ENCODE results near the gene USP30. TPM values are rescaled to one million over a fixed set of nuclear protein-coding genes. Genes with fewer than 3 reads are reported as not detected.

Gene USP30
- total and polyA plus RNA-seq, 9 of the 15 experiments (the other 6 are each of a cell fraction or from before 2014, with no cell fraction given), result 1.4 to 15.2 (median 7.0) TPM

DNA sequence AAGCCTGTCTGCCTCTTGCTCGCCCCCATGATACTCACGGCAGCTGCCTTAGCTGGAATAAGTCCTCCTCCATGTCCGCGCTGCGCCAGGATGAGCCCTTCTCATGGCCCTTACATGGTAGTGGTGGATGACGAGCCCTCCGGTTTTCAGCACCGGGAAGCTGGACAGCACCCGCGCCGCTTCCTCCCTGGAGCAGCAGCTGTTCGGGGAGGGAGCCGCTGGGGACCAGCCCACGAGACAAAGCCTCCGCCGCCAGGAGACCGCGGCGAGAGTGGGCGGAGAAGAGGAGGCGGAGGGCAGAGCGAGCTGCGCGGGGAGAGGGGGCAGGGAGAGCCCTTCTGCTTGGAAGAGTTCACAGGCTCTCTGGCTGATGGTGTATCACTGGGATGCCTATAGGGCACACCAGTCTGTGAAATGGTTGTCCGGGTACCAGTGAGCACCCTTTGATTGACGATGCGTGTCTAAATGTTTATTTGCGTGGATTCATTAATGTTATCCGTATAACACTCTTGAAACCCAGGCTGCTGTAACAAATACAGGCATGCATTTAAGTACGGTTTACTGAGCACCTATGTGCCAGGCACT is 31.5 kb upstream of the USP30 start, which contains the start of gene SVOP (continued):
- TF ChIP-seq TEAD4 (IDR thresholded peaks at IDR 0.05; ENCODE audit: low read length) (no peak), TEAD4 (CRISPR knock-in tag; IDR thresholded peaks at IDR 0.05; ENCODE audit: borderline replicate concordance) (no peak), RBM22 (IDR thresholded peaks at IDR 0.05; ENCODE audit: low read depth, low read length, poor library complexity, severe bottlenecking) (no peak), CBX2 (IDR thresholded peaks at IDR 0.05; ENCODE audit: insufficient read depth, low read length, poor library complexity, severe bottlenecking) (no peak), STAG1 (CRISPR knock-in tag; IDR thresholded peaks at IDR 0.05; ENCODE audit: borderline replicate concordance) (peak; percentile 10; the same call in 1 of the 2 replicates), ZNF583 (CRISPR knock-in tag; IDR thresholded peaks at IDR 0.05) (no peak)
- TF ChIP-seq, protein P1, sequence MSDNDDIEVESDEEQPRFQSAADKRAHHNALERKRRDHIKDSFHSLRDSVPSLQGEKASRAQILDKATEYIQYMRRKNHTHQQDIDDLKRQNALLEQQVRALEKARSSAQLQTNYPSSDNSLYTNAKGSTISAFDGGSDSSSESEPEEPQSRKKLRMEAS (CRISPR knock-in tag; IDR thresholded peaks at IDR 0.05), result peak; percentile 49; the same call in 1 of the 2 replicates
- TF ChIP-seq, protein P2, sequence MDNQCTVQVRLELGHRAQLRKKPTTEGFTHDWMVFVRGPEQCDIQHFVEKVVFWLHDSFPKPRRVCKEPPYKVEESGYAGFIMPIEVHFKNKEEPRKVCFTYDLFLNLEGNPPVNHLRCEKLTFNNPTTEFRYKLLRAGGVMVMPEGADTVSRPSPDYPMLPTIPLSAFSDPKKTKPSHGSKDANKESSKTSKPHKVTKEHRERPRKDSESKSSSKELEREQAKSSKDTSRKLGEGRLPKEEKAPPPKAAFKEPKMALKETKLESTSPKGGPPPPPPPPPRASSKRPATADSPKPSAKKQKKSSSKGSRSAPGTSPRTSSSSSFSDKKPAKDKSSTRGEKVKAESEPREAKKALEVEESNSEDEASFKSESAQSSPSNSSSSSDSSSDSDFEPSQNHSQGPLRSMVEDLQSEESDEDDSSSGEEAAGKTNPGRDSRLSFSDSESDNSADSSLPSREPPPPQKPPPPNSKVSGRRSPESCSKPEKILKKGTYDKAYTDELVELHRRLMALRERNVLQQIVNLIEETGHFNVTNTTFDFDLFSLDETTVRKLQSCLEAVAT (IDR thresholded peaks at IDR 0.05), result no peak

DNA sequence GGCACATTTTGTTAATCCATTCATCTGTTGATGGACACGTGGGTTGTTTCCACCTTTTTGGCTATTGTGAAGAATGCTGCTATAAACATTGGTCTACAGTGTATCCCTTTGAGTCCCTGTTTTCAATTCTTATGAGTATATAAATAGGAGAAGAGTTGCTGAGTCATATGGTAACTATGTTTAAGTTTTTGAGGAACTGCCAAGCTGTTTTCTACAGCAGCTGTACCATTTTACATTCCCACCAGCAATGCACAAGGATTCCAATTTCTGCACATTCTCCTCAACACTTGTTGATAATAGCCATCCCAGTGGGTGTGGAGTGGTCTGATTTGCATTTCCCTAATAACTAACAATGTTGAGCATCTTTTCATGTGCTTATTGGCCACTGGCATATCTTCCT is 24.6 kb upstream of the USP30 start:
- Histone ChIP-seq H3K4me2 (ENCODE audit: insufficient read depth, low read length) (no peak overlapping the region), H3K4me1 (replicated peaks in 1 of 2; ENCODE audit: control insufficient read depth in 2 of 2, insufficient read depth in 2 of 2, low read length in 2 of 2) (no peaks in the 10 kb centered on the region), H3K79me2 (ENCODE audit: control insufficient read depth, insufficient read depth, low read length) (no peaks in the 10 kb centered on the region), H3K27me3 (ENCODE audit: control insufficient read depth in 2 of 2, insufficient read depth in 2 of 2, low read length in 2 of 2) (peaks cover 0 to 8% of the 10 kb centered on the region in 2 experiments; a peak in 3 of 5 replicates), H2AFZ (ENCODE audit: low read depth, low read length) (no peak overlapping the region), H3K9ac (ENCODE audit: insufficient read depth in 1 of 2, low read depth in 2 of 2, low read length in 2 of 2) (no peak overlapping the region), H4K20me1 (replicated peaks; ENCODE audit: control insufficient read depth, insufficient read depth, low read length) (no peaks in the 10 kb centered on the region), H3K9me1 (ENCODE audit: control insufficient read depth, insufficient read depth, low read length) (no peaks in the 10 kb centered on the region), H3K9me3 (replicated peaks; ENCODE audit: control insufficient read depth, insufficient read depth, low read depth, low read length) (no peaks in the 10 kb centered on the region), H3K4me3 (no peak overlapping the region), H3K27ac (ENCODE audit: extremely low read depth, low read depth, low read length) (no peak overlapping the region), H3K36me3 (ENCODE audit: control insufficient read depth, insufficient read depth, low read length) (no peaks in the 10 kb centered on the region)
- in situ Hi-C loops (cut with MboI), result no loop called here
- 0% methylated on average over 1 of the region's 1 CpG for WGBS (ENCODE audit: insufficient coverage, low coverage, missing lambda C conversion rate)
- no TSS peak for BruUV-seq (replicated peaks)
- FAIRE-seq (no peak), ATAC-seq (no peak), DNase-seq (ENCODE audit: extremely low read depth in 1 of 4, low spot score in 3 of 4) (no peak)
- intact Hi-C loops (cut with micrococcal nuclease), result no loop called here
- ChIA-PET CTCF (ENCODE audit: low intra/inter-chr PET ratio) (no interaction called here), POLR2A (interaction anchor here (0.6 kb wide), 1 partner anchor 10 kb away, joined by 4 read pairs; no protein-coding TSS in a partner anchor)
- TF ChIP-seq MAFF (IDR thresholded peaks at IDR 0.05; ENCODE audit: low read length), result peak; percentile 7; the same call in 1 of the 2 replicates
- no peak for TF ChIP-seq STAT5B (CRISPR knock-in tag; IDR thresholded peaks at IDR 0.05)
- peak; percentile 62 for TF ChIP-seq NFE2 (IDR thresholded peaks at IDR 0.05; ENCODE audit: low read depth)
- TF ChIP-seq SIRT6 (IDR thresholded peaks at IDR 0.05; ENCODE audit: low read depth, low read length), result no peak
- no peak for TF ChIP-seq ESRRA (IDR thresholded peaks at IDR 0.05; ENCODE audit: borderline replicate concordance, low read depth)
- no peak for TF ChIP-seq MAZ (CRISPR knock-in tag; conservative IDR thresholded peaks at IDR 0.05 in 1 of 2, IDR thresholded peaks at IDR 0.05 in 1 of 2)
- peak; percentile 34 for TF ChIP-seq C11orf30 (IDR thresholded peaks at IDR 0.05; ENCODE audit: low read depth)
- TF ChIP-seq CXXC5 (CRISPR knock-in tag; IDR thresholded peaks at IDR 0.05), result no peak
- TF ChIP-seq ZNF589 (CRISPR knock-in tag; IDR thresholded peaks at IDR 0.05; ENCODE audit: low read depth), result no peak

All from K562 (cell line).